ENCODE data around the gene MST1R. TPM values are rescaled to one million over a fixed set of nuclear protein-coding genes. Genes with fewer than 3 reads are reported as not detected.

MST1R gene
- total and polyA plus RNA-seq, 3 experiments from 2014 or later: 0.83 to 1.2 TPM; not detected in 1

DNA sequence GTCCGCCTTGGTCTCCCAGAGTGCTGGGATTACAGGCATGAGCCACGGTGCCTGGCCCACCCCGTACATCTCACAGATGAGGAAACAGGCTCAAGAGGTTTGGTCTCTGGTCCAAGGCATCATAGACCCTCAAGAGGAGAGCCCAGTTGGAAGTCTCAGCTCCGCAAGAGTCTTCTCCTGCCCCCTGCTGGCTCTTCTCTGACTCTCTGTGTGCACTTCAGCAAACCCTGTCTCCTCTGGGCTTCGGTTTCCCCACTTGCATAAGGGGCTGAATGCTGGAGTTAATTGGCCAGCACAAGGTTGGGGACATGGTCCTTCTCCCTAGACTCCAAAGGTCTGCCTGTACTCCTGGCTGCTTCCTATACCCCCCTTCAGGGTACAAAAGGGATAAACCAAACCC is 3.9 kb downstream of the MST1R start:
- Histone ChIP-seq H3K4me3 (ENCODE audit: low read length) (no peak overlapping the region), H3K9me3 (ENCODE audit: low read length) (no peaks in the 10 kb centered on the region), H3K36me3 (ENCODE audit: insufficient read depth, low read length) (no peaks in the 10 kb centered on the region), H3K4me1 (ENCODE audit: insufficient read depth, low read length) (peaks cover 10% of the 10 kb centered on the region), H3K27me3 (ENCODE audit: insufficient read depth, low read length, poor library complexity, severe bottlenecking) (no peaks in the 10 kb centered on the region), H3K27ac (ENCODE audit: low read depth, low read length) (no peak overlapping the region)
- peaks cover 3 to 12% (median 5%) of the 10 kb centered on the region in 3 donors for H3K4me1 Mint-ChIP-seq
- no peaks in the 10 kb centered on the region for H3K9me3 Mint-ChIP-seq
- POLR2A ChIA-PET: no interaction called here
- peak overlapping the region in 1 of 8 donors; percentile 22 for H3K27ac Mint-ChIP-seq
- H3K4me3 Mint-ChIP-seq: no peak overlapping the region
- CTCF ChIA-PET: interaction anchor here (1.3 kb wide), 1 partner anchor 13 kb away, joined by 3 read pairs; no protein-coding TSS in a partner anchor
- DNase-seq: no peak
- H3K27me3 Mint-ChIP-seq: no peaks in the 10 kb centered on the region
- no peaks in the 10 kb centered on the region for H3K36me3 Mint-ChIP-seq

- ChIA-PET POLR2A (no interaction called here), CTCF (interaction anchor here (1.3 kb wide), 1 partner anchor 13 kb away, joined by 3 read pairs; no protein-coding TSS in a partner anchor)
- peaks cover 2 to 8% (median 2%) of the 10 kb centered on the region in 3 donors for H3K4me1 Mint-ChIP-seq
- no peaks in the 10 kb centered on the region for H3K36me3 ChIP-seq (ENCODE audit: insufficient read depth, low read length)
- H3K27ac Mint-ChIP-seq: no peak overlapping the region
- DNase-seq: no peak
- peaks cover 2% of the 10 kb centered on the region for H3K4me1 ChIP-seq (ENCODE audit: insufficient read depth, low read length)
- H3K9me3 Mint-ChIP-seq: no peaks in the 10 kb centered on the region
- H3K4me3 Mint-ChIP-seq: no peak overlapping the region
- no peak overlapping the region for H3K4me3 ChIP-seq (ENCODE audit: low read length)
- no peaks in the 10 kb centered on the region for H3K36me3 Mint-ChIP-seq
- H3K27me3 Mint-ChIP-seq: no peaks in the 10 kb centered on the region
- no peaks in the 10 kb centered on the region for H3K9me3 ChIP-seq (ENCODE audit: low read length)
- H3K27ac ChIP-seq (ENCODE audit: low read depth, low read length): no peak overlapping the region
- no peaks in the 10 kb centered on the region for H3K27me3 ChIP-seq (ENCODE audit: insufficient read depth, low read length, poor library complexity, severe bottlenecking)
Measured at GRCh38 chr3:49898991-49899390, 4.7 kb downstream of the MST1R start.

- H3K4me3 ChIP-seq (ENCODE audit: low read length): no peak overlapping the region
- POLR2A ChIA-PET: no interaction called here
- no peak overlapping the region for H3K27ac Mint-ChIP-seq
Measured at GRCh38 chr3:49896345-49896744, 7.3 kb downstream of the MST1R start.

DNA sequence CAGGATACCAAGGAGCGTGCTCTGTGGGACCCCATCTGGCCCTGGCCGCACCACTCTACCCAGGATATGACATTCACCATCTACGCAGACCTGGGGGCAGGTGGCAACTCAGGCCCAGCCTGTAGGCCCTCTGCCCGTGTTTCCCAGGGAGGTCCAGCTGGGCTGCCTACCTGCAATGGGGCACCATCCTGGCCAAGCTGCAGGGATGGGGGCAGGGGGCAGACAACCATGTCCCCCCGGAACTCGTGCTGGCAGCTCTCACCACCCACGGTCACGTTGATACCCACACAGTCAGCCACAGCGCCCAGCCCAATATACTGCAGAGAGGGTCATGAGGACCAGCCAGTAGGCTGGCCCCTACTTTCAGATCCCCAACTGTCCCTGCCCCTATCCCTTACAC is 7.9 kb downstream of the MST1R start:
- DNase-seq: no peak
- Mint-ChIP-seq H3K4me1 (no peaks in the 10 kb centered on the region), H3K27ac (no peak overlapping the region), H3K36me3 (no peaks in the 10 kb centered on the region), H3K27me3 (no peaks in the 10 kb centered on the region), H3K4me3 (no peak overlapping the region), H3K9me3 (no peaks in the 10 kb centered on the region)
- no peaks in the 10 kb centered on the region for H3K36me3 ChIP-seq (ENCODE audit: insufficient read depth, low read length)
- no peak overlapping the region for H3K27ac ChIP-seq (ENCODE audit: low read depth, low read length)
- no peaks in the 10 kb centered on the region for H3K4me1 ChIP-seq (ENCODE audit: insufficient read depth, low read length)
- H3K4me3 ChIP-seq (ENCODE audit: low read length): no peak overlapping the region
- POLR2A ChIA-PET: no interaction called here
- no peaks in the 10 kb centered on the region for H3K9me3 ChIP-seq (ENCODE audit: low read length)
- CTCF ChIA-PET: no interaction called here
- H3K27me3 ChIP-seq (ENCODE audit: insufficient read depth, low read length, poor library complexity, severe bottlenecking): no peaks in the 10 kb centered on the region

More at GRCh38 chr3:49896345-49896744, 7.3 kb downstream of the MST1R start:
- Mint-ChIP-seq H3K4me3 (no peak overlapping the region), H3K36me3 (no peaks in the 10 kb centered on the region), H3K9me3 (no peaks in the 10 kb centered on the region), H3K4me1 (peaks cover 0 to 3% (median 0%) of the 10 kb centered on the region in 3 donors), H3K27me3 (no peaks in the 10 kb centered on the region)
- H3K4me1 ChIP-seq (ENCODE audit: insufficient read depth, low read length): no peaks in the 10 kb centered on the region
- no peak for DNase-seq
- H3K27me3 ChIP-seq (ENCODE audit: insufficient read depth, low read length, poor library complexity, severe bottlenecking): no peaks in the 10 kb centered on the region
- no peaks in the 10 kb centered on the region for H3K9me3 ChIP-seq (ENCODE audit: low read length)
- CTCF ChIA-PET: no interaction called here
- no peak overlapping the region for H3K27ac ChIP-seq (ENCODE audit: low read depth, low read length)
- H3K36me3 ChIP-seq (ENCODE audit: insufficient read depth, low read length): no peaks in the 10 kb centered on the region

DNA sequence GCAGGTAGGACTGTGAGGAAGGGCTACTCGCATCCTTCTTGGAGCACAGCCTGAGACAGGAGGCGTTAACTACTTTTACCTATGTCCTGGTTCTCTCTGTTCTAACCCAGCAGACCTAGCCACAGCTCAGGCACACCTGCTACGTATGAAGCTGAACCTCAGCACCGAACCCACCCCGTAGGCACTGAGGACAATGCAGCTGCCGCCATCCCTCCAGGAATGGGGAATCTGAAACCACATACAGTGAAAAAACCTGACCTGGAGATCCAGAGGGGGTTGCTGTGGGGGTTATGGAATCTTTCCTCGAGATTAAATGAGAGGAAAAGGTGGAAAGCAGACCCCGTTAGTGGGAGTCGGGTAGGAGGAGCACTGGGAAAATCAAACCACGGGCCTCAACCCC is 14.4 kb downstream of the MST1R start:
- H3K4me1 Mint-ChIP-seq: no peaks in the 10 kb centered on the region
- Histone ChIP-seq H3K9me3 (ENCODE audit: low read length) (no peaks in the 10 kb centered on the region), H3K27ac (ENCODE audit: low read depth, low read length) (no peak overlapping the region), H3K4me1 (ENCODE audit: insufficient read depth, low read length) (no peaks in the 10 kb centered on the region), H3K4me3 (ENCODE audit: low read length) (no peak overlapping the region), H3K36me3 (ENCODE audit: insufficient read depth, low read length) (no peaks in the 10 kb centered on the region), H3K27me3 (ENCODE audit: insufficient read depth, low read length, poor library complexity, severe bottlenecking) (no peaks in the 10 kb centered on the region)
- no peaks in the 10 kb centered on the region for H3K36me3 Mint-ChIP-seq
- no peaks in the 10 kb centered on the region for H3K9me3 Mint-ChIP-seq
- POLR2A ChIA-PET: no interaction called here
- CTCF ChIA-PET: no interaction called here
- H3K4me3 Mint-ChIP-seq: no peak overlapping the region
- H3K27me3 Mint-ChIP-seq: no peaks in the 10 kb centered on the region
- no peak for DNase-seq
- no peak overlapping the region for H3K27ac Mint-ChIP-seq

GRCh38 chr3:49886922-49887265 is 16.8 kb downstream of the MST1R start:
- ChIA-PET POLR2A (no interaction called here), CTCF (no interaction called here)

GRCh38 chr3:49883998-49884397 is 19.7 kb downstream of the MST1R start:
- Histone ChIP-seq H3K36me3 (ENCODE audit: insufficient read depth, low read length) (no peaks in the 10 kb centered on the region), H3K27me3 (ENCODE audit: insufficient read depth, low read length, poor library complexity, severe bottlenecking) (no peaks in the 10 kb centered on the region)

More at GRCh38 chr3:49886922-49887265, 16.8 kb downstream of the MST1R start:
- Mint-ChIP-seq H3K36me3 (no peaks in the 10 kb centered on the region), H3K4me1 (no peaks in the 10 kb centered on the region), H3K4me3 (no peak overlapping the region), H3K27ac (no peak overlapping the region), H3K9me3 (no peaks in the 10 kb centered on the region), H3K27me3 (peaks cover 0 to under 1% of the 10 kb centered on the region in 2 donors)
- Histone ChIP-seq H3K27ac (ENCODE audit: low read depth, low read length) (no peak overlapping the region), H3K36me3 (ENCODE audit: insufficient read depth, low read length) (no peaks in the 10 kb centered on the region), H3K27me3 (ENCODE audit: insufficient read depth, low read length, poor library complexity, severe bottlenecking) (no peaks in the 10 kb centered on the region), H3K4me3 (ENCODE audit: low read length) (no peak overlapping the region), H3K4me1 (ENCODE audit: insufficient read depth, low read length) (no peaks in the 10 kb centered on the region), H3K9me3 (ENCODE audit: low read length) (no peaks in the 10 kb centered on the region)
- DNase-seq: no peak

GRCh38 chr3:49882166-49882565 is 21.5 kb downstream of the MST1R start:
- Mint-ChIP-seq H3K36me3 (no peaks in the 10 kb centered on the region), H3K4me1 (no peaks in the 10 kb centered on the region), H3K27ac (no peak overlapping the region), H3K4me3 (no peak overlapping the region), H3K9me3 (no peaks in the 10 kb centered on the region), H3K27me3 (peaks cover 1 to 4% of the 10 kb centered on the region in 2 donors)
- H3K27ac ChIP-seq (ENCODE audit: low read depth, low read length): no peak overlapping the region
- H3K9me3 ChIP-seq (ENCODE audit: low read length): no peaks in the 10 kb centered on the region
- H3K4me1 ChIP-seq (ENCODE audit: insufficient read depth, low read length): no peaks in the 10 kb centered on the region
- no peaks in the 10 kb centered on the region for H3K27me3 ChIP-seq (ENCODE audit: insufficient read depth, low read length, poor library complexity, severe bottlenecking)
- H3K36me3 ChIP-seq (ENCODE audit: insufficient read depth, low read length): no peaks in the 10 kb centered on the region
- no peak for DNase-seq
- H3K4me3 ChIP-seq (ENCODE audit: low read length): no peak overlapping the region
- ChIA-PET POLR2A (no interaction called here), CTCF (no interaction called here)

More at GRCh38 chr3:49883998-49884397, 19.7 kb downstream of the MST1R start:
- Mint-ChIP-seq H3K36me3 (no peaks in the 10 kb centered on the region), H3K27ac (no peak overlapping the region), H3K9me3 (no peaks in the 10 kb centered on the region), H3K4me1 (no peaks in the 10 kb centered on the region), H3K27me3 (peaks cover 0 to 4% of the 10 kb centered on the region in 2 donors), H3K4me3 (no peak overlapping the region)
- Histone ChIP-seq H3K9me3 (ENCODE audit: low read length) (no peaks in the 10 kb centered on the region), H3K4me1 (ENCODE audit: insufficient read depth, low read length) (no peaks in the 10 kb centered on the region), H3K4me3 (ENCODE audit: low read length) (no peak overlapping the region), H3K27ac (ENCODE audit: low read depth, low read length) (no peak overlapping the region)
- ChIA-PET CTCF (interaction anchor here (1.6 kb wide), 1 partner anchor 45 kb away, joined by 5 read pairs; no protein-coding TSS in a partner anchor), POLR2A (no interaction called here)
- DNase-seq: no peak

Data from CD8-positive, alpha-beta memory T cell (primary cell).